Left lung (tissue), 10 donors: ENCODE results near the gene ARHGAP26. TPM values are rescaled to one million over a fixed set of nuclear protein-coding genes. Genes with fewer than 3 reads are reported as not detected.
"Not testable (repeated sequence)": the region's sequence is repeated elsewhere in the genome, so short reads cannot be mapped to it uniquely, and the experiment has no call there.

Experiments
- ATAC-seq: fragments of 200-7000 bp; cut with Tn5 transposase; one replicate; pipeline ENCODE4 v1.9.1; 2020; ENCODE audit warnings: moderate library complexity
- DNase-seq, 4 donors: peaks; one replicate each; pipeline ENCODE4 v3.0.0-alpha.2; 2013 to 2020
- H3K27ac ChIP-seq, 2 donors: fragments of 200-600 bp; sonication (generic) in 1 of 2; one replicate each; pipeline versions ENCODE4 v1.5.0 to v1.8.0; 2020 to 2021
- H3K27me3 ChIP-seq, 2 donors: fragments of 200-600 bp; sonication (generic) in 1 of 2; one replicate each; pipeline versions ENCODE4 v1.5.0 to v1.8.0; 2020 to 2021
- H3K36me3 ChIP-seq, 2 donors: fragments of 200-600 bp; sonication (generic) in 1 of 2; one replicate each; pipeline versions ENCODE4 v1.5.0 to v1.8.0; 2020 to 2021
- H3K4me1 ChIP-seq, 2 donors: fragments of 200-600 bp; one replicate each; pipeline ENCODE4 v1.8.0; 2021
- H3K4me3 ChIP-seq, 2 donors: fragments of 200-600 bp; sonication (generic) in 1 of 2; one replicate each; pipeline versions ENCODE4 v1.5.0 to v1.8.0; 2020 to 2021; ENCODE audit warnings: mild to moderate bottlenecking in 1 of 2
- H3K9me3 ChIP-seq, 2 donors: fragments of 200-600 bp; sonication (generic) in 1 of 2; one replicate each; pipeline versions ENCODE4 v1.5.0 to v1.8.0; 2020 to 2021
- intact Hi-C, 2 donors: fragments of 100-400 bp; cut with DNase I; formaldehyde crosslinking; loops; one replicate each; pipeline versions ENCODE4 v1.11.2 to v1.14.2; 2022
- polyA plus RNA-seq, 6 donors: library from polyadenylated mRNA; unstranded; fragments of 120-200 nt; gene quantifications; one replicate each; pipeline ENCODE4 v1.2.1, GENCODE V29; 2013; ENCODE audit not compliant: insufficient read length in 6 of 6
- total RNA-seq, 2 donors: library from RNA; stranded (reverse); fragmentation: NEBNext Ultra II Directional; extraction: Animal tissue kit (Norgen Biotek cat#: 25700); gene quantifications; one replicate each; pipeline ENCODE4 v1.2.1, GENCODE V29; 2021
- TF ChIP-seq, protein P1 (sequence below), 2 donors: fragments of 200-600 bp; sonication (generic) in 1 of 2; IDR thresholded peaks; one replicate each; pipeline versions ENCODE4 v1.5.0 to v1.8.0; 2021; ENCODE audit warnings: antibody characterized with exemption in 2 of 2
- donor health status: DM: no; HTN: yes; CAD: no.
- donor health status: DM: no; HTN: no; CAD: no.

The ARHGAP26 gene
- total and polyA plus RNA-seq, 8 donors: 13.9 to 61.9 (median 14.9) TPM

DNA sequence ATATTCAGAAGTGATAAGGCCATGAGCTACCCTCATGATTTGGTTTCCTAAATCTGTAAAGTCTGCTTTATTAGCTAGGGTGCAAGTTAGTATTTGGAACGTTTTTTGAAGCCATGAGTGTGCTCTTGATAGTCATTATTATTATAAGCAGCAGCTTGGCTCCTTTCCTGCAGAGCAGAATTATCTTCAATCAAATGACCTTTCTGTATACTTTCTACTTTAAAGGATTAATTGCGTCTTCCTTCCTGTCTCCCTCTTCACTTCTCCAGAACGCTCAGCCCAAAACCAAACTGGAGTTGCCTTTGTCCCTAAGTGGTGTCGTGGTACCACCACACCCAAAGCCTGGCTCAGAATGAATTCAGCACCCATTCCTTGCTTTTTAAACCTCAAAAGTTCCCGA, 211.3 kb downstream of the ARHGAP26 start:
- Histone ChIP-seq H3K27ac (peak overlapping the region; percentile 72 to 77), H3K36me3 (no peaks in the 10 kb centered on the region), H3K4me3 (no peak overlapping the region), H3K4me1 (peaks cover 28 to 84% of the 10 kb centered on the region in 2 donors), H3K9me3 (no peaks in the 10 kb centered on the region), H3K27me3 (no peaks in the 10 kb centered on the region)
- intact Hi-C loops: no loop called here
- TF ChIP-seq, protein P1, sequence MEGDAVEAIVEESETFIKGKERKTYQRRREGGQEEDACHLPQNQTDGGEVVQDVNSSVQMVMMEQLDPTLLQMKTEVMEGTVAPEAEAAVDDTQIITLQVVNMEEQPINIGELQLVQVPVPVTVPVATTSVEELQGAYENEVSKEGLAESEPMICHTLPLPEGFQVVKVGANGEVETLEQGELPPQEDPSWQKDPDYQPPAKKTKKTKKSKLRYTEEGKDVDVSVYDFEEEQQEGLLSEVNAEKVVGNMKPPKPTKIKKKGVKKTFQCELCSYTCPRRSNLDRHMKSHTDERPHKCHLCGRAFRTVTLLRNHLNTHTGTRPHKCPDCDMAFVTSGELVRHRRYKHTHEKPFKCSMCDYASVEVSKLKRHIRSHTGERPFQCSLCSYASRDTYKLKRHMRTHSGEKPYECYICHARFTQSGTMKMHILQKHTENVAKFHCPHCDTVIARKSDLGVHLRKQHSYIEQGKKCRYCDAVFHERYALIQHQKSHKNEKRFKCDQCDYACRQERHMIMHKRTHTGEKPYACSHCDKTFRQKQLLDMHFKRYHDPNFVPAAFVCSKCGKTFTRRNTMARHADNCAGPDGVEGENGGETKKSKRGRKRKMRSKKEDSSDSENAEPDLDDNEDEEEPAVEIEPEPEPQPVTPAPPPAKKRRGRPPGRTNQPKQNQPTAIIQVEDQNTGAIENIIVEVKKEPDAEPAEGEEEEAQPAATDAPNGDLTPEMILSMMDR (IDR thresholded peaks at IDR 0.05): no peak
- peak; percentile 4 for ATAC-seq
- no peak for DNase-seq

- ATAC-seq: peak; percentile 91
- Histone ChIP-seq H3K27me3 (no peaks in the 10 kb centered on the region), H3K4me1 (peaks cover 28 to 77% of the 10 kb centered on the region in 2 donors), H3K9me3 (no peaks in the 10 kb centered on the region), H3K36me3 (no peaks in the 10 kb centered on the region), H3K4me3 (no peak overlapping the region), H3K27ac (peak overlapping the region; percentile 72 to 77)
- intact Hi-C loops: no loop called here
- peak in 3 of 4 donors; percentile 50 to 83 (median 82) for DNase-seq
- TF ChIP-seq, protein P1 (IDR thresholded peaks at IDR 0.05): no peak
Observed at GRCh38 chr5:142981886-142982820, 212.0 kb downstream of the ARHGAP26 start.

DNA sequence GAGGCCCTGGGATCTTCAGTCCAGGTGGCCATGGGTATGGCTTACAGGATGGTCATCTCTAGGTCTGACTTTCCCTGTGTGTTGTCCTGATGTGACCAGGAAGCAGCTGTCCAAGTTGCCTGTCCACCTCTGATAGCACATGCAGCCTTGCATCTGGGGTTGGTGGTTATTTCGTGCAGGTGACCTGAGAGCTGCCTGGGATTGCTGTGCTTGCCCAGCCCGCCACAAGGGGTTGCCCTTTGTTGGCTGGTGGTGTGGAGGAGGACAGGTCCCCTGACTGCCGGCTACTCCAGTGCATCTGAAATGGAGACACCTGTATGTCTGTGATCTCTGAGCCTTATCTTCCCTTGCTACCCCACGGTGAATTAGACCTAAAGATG, 212.6 kb downstream of the ARHGAP26 start:
- H3K4me1 ChIP-seq: peaks cover 28 to 71% of the 10 kb centered on the region in 2 donors
- TF ChIP-seq, protein P1 (IDR thresholded peaks at IDR 0.05): no peak
- DNase-seq (no peak), ATAC-seq (no peak)
- no peak overlapping the region for H3K4me3 ChIP-seq
- H3K27me3 ChIP-seq: no peaks in the 10 kb centered on the region
- no peaks in the 10 kb centered on the region for H3K9me3 ChIP-seq
- intact Hi-C loops: no loop called here
- H3K27ac ChIP-seq: peak overlapping the region; percentile 72 to 77
- no peaks in the 10 kb centered on the region for H3K36me3 ChIP-seq

DNA sequence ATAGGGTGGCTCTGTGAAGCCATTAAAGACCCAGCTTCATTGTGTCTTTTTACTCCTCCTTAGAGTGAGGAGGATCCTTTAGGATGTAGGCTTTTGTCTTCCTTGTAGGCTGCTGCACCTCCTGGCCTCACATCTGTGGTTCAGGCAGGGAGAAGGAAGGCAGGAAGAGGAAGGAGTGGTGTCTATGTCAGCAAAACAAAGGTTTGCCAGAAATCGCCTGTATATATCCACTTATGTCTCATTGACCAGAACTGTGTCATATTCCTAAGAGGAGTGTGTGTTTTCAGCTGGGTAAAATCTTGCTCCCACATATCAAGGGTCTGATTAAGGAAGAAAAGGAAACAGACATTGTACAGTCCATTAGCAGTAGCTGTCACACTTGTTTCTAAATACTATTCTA, 213.8 kb downstream of the ARHGAP26 start:
- intact Hi-C loops: no loop called here
- Histone ChIP-seq H3K27ac (peak overlapping the region in 1 of 2 donors; percentile 77), H3K4me1 (peaks cover 28 to 59% of the 10 kb centered on the region in 2 donors), H3K9me3 (no peaks in the 10 kb centered on the region), H3K4me3 (no peak overlapping the region), H3K27me3 (no peaks in the 10 kb centered on the region), H3K36me3 (no peaks in the 10 kb centered on the region)
- TF ChIP-seq, protein P1 (IDR thresholded peaks at IDR 0.05): no peak
- no peak for DNase-seq
- no peak for ATAC-seq

DNA sequence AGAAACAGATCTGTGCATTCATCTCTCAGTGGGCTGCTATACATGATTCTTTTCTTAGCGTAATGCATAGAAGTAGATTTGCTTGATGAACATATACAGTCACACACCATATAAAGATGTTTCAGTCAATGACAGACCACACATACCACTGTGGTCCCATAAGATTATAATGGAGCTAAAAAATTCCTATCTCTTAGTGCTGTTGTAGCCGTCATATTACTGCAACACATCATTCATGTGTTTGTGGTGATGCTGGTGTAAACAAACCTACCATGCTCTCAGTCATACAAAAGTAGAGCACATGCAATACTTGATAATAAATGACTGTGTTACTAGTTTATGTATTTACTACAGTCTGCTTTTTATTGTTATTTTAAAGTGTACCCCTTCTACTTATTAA, 214.3 kb downstream of the ARHGAP26 start:
- Histone ChIP-seq H3K36me3 (no peaks in the 10 kb centered on the region), H3K4me1 (peaks cover 28 to 54% of the 10 kb centered on the region in 2 donors), H3K4me3 (no peak overlapping the region), H3K27ac (peak overlapping the region in 1 of 2 donors; percentile 77), H3K27me3 (no peaks in the 10 kb centered on the region), H3K9me3 (peaks cover 0 to 2% of the 10 kb centered on the region in 2 donors)
- TF ChIP-seq, protein P1 (IDR thresholded peaks at IDR 0.05): no peak
- no peak for ATAC-seq
- DNase-seq: no peak
- intact Hi-C loops: no loop called here

- H3K36me3 ChIP-seq, intact Hi-C loops, ATAC-seq, DNase-seq, H3K27me3 ChIP-seq, H3K27ac ChIP-seq, H3K9me3 ChIP-seq, H3K4me3 ChIP-seq: not testable (repeated sequence)
- H3K4me1 ChIP-seq: peaks cover 0 to 16% of the 10 kb centered on the region in 2 donors
Observed at GRCh38 chr5:142989270-142989669, 219.1 kb downstream of the ARHGAP26 start.

DNA sequence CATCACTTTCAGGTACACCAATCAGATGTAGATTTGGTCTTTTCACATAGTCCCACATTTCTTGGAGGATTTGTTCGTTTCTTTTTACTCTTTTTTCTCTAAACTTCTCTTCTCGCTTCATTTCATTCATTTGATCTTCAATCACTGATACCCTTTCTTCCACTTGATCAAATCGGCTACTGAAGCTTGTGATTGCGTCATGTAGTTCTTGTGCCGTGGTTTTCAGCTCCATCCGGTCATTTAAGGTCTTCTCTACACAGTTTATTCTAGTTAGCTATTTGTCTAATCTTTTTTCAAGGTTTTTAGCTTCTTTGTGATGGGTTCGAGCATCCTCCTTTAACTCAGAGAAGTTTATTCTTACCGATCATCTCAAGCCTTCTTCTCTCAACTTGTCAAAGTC, 219.9 kb downstream of the ARHGAP26 start:
- H3K4me3 ChIP-seq, intact Hi-C loops, H3K36me3 ChIP-seq, H3K27me3 ChIP-seq, ATAC-seq, DNase-seq, H3K27ac ChIP-seq, H3K9me3 ChIP-seq: not testable (repeated sequence)
- H3K4me1 ChIP-seq: peaks cover 0 to 13% of the 10 kb centered on the region in 2 donors
